RKO (cell line): ENCODE measurements around the gene GJA3.
"Not testable (repeated sequence)": the region's sequence is repeated elsewhere in the genome, so short reads cannot be mapped to it uniquely, and the experiment has no call there.

Experiments used
- DNase-seq: peaks from one replicate; pipeline ENCODE4 v3.0.0-alpha.2; 2016; ENCODE audit warnings: low spot score

Gene GJA3

GRCh38 chr13:20182231-20182846 is 21.5 kb upstream of the GJA3 start:
- peak; percentile 80 for DNase-seq

- no peak for DNase-seq
Measured at GRCh38 chr13:20181188-20181587, 20.3 kb upstream of the GJA3 start.

- DNase-seq: no peak
Measured at GRCh38 chr13:20178156-20178555, 17.3 kb upstream of the GJA3 start.

GRCh38 chr13:20177049-20177831 is 16.4 kb upstream of the GJA3 start:
- no peak for DNase-seq

- no peak for DNase-seq
Measured at GRCh38 chr13:20175907-20176652, 15.2 kb upstream of the GJA3 start.

GRCh38 chr13:20175406-20175794 is 14.5 kb upstream of the GJA3 start:
- no peak for DNase-seq

- peak; percentile 96 for DNase-seq
Measured at GRCh38 chr13:20174656-20175405, 14.0 kb upstream of the GJA3 start.

- no peak for DNase-seq
Measured at GRCh38 chr13:20173116-20173746, 12.4 kb upstream of the GJA3 start.

- DNase-seq: no peak
Measured at GRCh38 chr13:20171364-20171763, 10.5 kb upstream of the GJA3 start.

- DNase-seq: no peak
Measured at GRCh38 chr13:20170921-20171320, 10.1 kb upstream of the GJA3 start.

- DNase-seq: no peak
Measured at GRCh38 chr13:20168396-20168795, 7.5 kb upstream of the GJA3 start.

GRCh38 chr13:20165417-20166257 is 4.8 kb upstream of the GJA3 start:
- no peak for DNase-seq

- DNase-seq: no peak
Measured at GRCh38 chr13:20161951-20162300, 1.1 kb upstream of the GJA3 start.

GRCh38 chr13:20161275-20161950 is 561 bp upstream of the GJA3 start:
- DNase-seq: no peak

GRCh38 chr13:20159646-20160305 is 1.1 kb downstream of the GJA3 start:
- peak; percentile 17 for DNase-seq

- no peak for DNase-seq
Measured at GRCh38 chr13:20157151-20157796, 3.6 kb downstream of the GJA3 start.

GRCh38 chr13:20156702-20157101 is 4.2 kb downstream of the GJA3 start:
- DNase-seq: no peak

GRCh38 chr13:20153290-20153689 is 7.6 kb downstream of the GJA3 start:
- DNase-seq: not testable (repeated sequence)

- DNase-seq: no peak
Measured at GRCh38 chr13:20151612-20152011, 9.2 kb downstream of the GJA3 start.
